Measurements from ENCODE around the gene CDK14.

GRCh38 chr7:90772410-90772809 lies 176.3 kb downstream of the CDK14 start:
- TF ChIP-seq POLR2A (IDR thresholded peaks at IDR 0.05), result no peak
- no peak for TF ChIP-seq CTCF (IDR thresholded peaks at IDR 0.05)
- no peak for TF ChIP-seq EP300 (IDR thresholded peaks at IDR 0.05)

Measured in ovary (tissue), 3 donors.